Memory B cell (primary cell): ENCODE data around the gene PRR20E.
"Not testable (repeated sequence)": the region's sequence is repeated elsewhere in the genome, so short reads cannot be mapped to it uniquely, and the experiment has no call there.

Source experiments
- ATAC-seq: fragments of 150-1000 bp; cut with Tn5 transposase; 2 replicates; pipeline ENCODE4 v1.10.0; 2021; ENCODE audit warnings: low read depth, mild to moderate bottlenecking, moderate library complexity
- DNase-seq, 2 donors: peaks; one replicate each; pipeline ENCODE4 v3.0.0; 2022; ENCODE audit warnings: low spot score in 2 of 2
- H3K27ac Mint-ChIP-seq: one replicate; pipeline ENCODE4 v1.8.0; 2022; ENCODE audit warnings: mild to moderate bottlenecking, moderate library complexity, mixed read lengths
- H3K27me3 Mint-ChIP-seq: one replicate; pipeline ENCODE4 v1.8.0; 2022; ENCODE audit warnings: mixed read lengths
- H3K36me3 Mint-ChIP-seq: one replicate; pipeline ENCODE4 v1.8.0; 2022; ENCODE audit warnings: mild to moderate bottlenecking, mixed read lengths
- H3K4me1 Mint-ChIP-seq: one replicate; pipeline ENCODE4 v1.8.0; 2022; ENCODE audit warnings: mixed read lengths
- H3K4me3 Mint-ChIP-seq: one replicate; pipeline ENCODE4 v1.8.0; 2022; ENCODE audit warnings: mild to moderate bottlenecking, moderate library complexity, mixed read lengths
- H3K9me3 Mint-ChIP-seq: one replicate; pipeline ENCODE4 v1.8.0; 2022; ENCODE audit warnings: mixed read lengths

PRR20E gene

DNA sequence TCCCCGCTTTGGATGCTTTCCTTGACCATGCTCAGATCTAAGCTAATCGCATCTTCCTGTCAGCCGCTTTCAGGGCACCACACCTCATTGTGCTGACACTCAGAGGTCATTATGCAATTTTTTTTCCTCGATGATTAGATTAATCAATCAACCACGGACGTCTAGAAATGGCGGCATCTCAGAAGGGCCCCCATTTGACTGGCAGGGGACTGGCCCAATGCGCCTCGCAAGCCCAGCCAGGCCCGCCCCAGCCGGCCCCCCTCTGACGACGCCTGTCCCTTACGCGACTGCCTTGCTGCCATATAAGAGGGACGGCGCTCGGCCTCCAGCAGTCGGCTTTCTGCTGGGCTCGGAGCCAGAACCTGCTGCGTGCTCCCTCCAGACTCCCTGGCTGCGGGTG lies at the start of gene PRR20E:
Gene PRR20E, plus strand, starts transcription at position 301 of the 400 bp plus-strand sequence. CDS start 387 bp downstream, outside the sequence.
- H3K4me3 Mint-ChIP-seq, H3K27ac Mint-ChIP-seq, DNase-seq, ATAC-seq, H3K36me3 Mint-ChIP-seq, H3K27me3 Mint-ChIP-seq, H3K4me1 Mint-ChIP-seq, H3K9me3 Mint-ChIP-seq: not testable (repeated sequence)

DNA sequence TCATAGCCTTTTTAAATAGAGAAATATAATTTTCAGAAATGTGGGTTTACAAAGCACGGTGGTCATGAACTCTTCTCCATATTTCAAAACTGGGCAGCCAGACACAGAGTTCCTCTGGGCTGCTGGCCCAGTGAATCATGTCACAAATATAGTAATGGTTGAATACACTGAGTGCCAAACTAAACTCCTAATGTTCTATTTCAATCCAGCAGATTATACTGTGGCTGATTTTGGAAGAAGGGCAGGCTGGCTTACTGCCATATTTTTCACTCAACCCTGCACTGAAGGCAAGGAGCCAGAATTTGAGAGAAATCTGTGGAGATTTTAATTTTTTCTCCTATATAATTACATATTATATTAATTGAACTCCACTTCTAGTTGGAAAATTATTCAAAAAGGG lies 43.3 kb upstream of the PRR20E start:
- Mint-ChIP-seq H3K27me3 (no peaks in the 10 kb centered on the region), H3K36me3 (no peaks in the 10 kb centered on the region), H3K9me3 (peaks cover 1% of the 10 kb centered on the region), H3K4me3 (no peak overlapping the region), H3K4me1 (no peaks in the 10 kb centered on the region), H3K27ac (no peak overlapping the region)
- ATAC-seq (no peak), DNase-seq (no peak)

DNA sequence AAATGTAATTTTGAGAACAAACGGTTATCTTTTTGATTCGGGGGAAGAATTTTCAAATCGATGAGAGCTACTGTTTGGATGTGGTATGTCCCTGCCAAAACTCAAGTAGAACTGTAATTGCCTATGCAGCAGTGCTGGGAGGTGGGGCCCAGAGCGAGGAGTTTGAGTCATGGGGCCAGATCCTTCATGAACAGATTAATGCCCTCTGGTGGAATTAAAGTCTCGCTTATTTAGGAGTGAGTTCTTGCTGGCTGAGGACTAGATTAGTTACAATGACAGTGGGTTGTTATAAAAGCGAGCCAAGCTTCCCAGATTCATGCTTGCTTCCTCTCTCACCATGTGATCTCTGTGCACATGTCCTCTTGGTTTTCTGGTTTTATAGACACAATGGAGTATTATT lies 38.1 kb upstream of the PRR20E start:
- ATAC-seq (no peak), DNase-seq (no peak)
- Mint-ChIP-seq H3K27ac (no peak overlapping the region), H3K36me3 (no peaks in the 10 kb centered on the region), H3K27me3 (no peaks in the 10 kb centered on the region), H3K9me3 (peaks cover 1% of the 10 kb centered on the region), H3K4me1 (no peaks in the 10 kb centered on the region), H3K4me3 (no peak overlapping the region)

DNA sequence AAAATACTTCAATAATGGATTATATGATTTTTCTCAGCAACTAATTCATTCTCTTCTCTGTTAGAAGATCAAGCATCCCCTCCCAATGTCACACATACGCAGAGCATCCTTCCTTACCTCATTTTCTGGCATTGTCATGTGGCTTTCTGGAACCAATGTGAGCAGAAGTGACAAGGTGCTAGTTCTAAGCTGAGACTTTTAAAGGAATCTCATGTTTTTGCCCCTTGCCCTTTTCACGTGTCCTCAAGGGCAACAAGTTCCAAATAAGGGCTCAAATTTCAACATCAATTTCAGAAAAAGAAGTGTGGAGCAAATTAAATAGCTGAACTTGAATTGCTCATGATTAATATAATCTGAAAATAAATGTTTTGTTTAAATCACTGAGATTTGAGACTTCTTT lies 30.9 kb upstream of the PRR20E start:
- no peaks in the 10 kb centered on the region for H3K36me3 Mint-ChIP-seq
- no peaks in the 10 kb centered on the region for H3K27me3 Mint-ChIP-seq
- H3K4me1 Mint-ChIP-seq: no peaks in the 10 kb centered on the region
- H3K4me3 Mint-ChIP-seq: no peak overlapping the region
- no peaks in the 10 kb centered on the region for H3K9me3 Mint-ChIP-seq
- ATAC-seq (no peak), DNase-seq (no peak)
- no peak overlapping the region for H3K27ac Mint-ChIP-seq

DNA sequence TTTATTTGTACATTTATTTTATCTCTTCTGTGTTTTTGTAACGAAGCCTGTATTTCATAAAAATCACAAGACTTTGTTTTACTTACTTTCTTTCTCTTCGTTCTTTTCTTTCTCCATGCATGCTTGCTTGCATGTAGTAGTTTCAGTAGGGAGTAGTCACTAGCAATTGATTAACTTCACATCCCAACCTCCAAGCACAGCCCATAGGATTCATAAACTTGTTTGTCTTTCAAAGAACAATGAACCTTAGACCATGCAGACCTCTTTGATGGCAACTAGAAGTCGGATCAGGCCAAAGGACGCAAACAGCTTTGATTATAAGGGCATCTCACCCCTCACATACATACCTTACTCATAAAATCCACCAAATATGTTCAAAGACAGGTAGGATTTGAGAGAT lies 29.4 kb upstream of the PRR20E start:
- Mint-ChIP-seq H3K27ac (no peak overlapping the region), H3K4me1 (no peaks in the 10 kb centered on the region), H3K9me3 (no peaks in the 10 kb centered on the region), H3K4me3 (no peak overlapping the region), H3K27me3 (no peaks in the 10 kb centered on the region), H3K36me3 (no peaks in the 10 kb centered on the region)
- ATAC-seq: no peak
- DNase-seq: no peak

DNA sequence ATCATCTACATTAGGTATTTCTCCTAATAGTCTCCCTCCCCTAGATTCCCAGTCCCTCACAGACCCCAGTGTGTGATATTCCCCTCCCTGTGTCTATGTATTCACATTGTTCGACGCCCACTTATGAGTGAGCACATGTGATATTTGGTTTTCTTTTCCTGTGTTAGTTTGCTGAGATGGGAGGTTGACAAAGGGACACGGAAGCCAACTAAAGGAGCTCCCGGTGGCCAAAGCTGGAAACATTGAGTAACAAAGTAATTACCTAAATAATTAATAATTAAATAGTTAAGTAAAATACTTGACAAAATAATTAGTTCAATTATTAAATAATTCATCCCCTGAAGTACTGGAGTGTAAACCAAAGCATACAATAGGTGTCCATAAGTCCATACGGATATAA lies 28.0 kb upstream of the PRR20E start:
- Mint-ChIP-seq H3K36me3 (no peaks in the 10 kb centered on the region), H3K4me3 (no peak overlapping the region), H3K27me3 (no peaks in the 10 kb centered on the region), H3K4me1 (no peaks in the 10 kb centered on the region), H3K27ac (no peak overlapping the region), H3K9me3 (no peaks in the 10 kb centered on the region)
- ATAC-seq (no peak), DNase-seq (no peak)

DNA sequence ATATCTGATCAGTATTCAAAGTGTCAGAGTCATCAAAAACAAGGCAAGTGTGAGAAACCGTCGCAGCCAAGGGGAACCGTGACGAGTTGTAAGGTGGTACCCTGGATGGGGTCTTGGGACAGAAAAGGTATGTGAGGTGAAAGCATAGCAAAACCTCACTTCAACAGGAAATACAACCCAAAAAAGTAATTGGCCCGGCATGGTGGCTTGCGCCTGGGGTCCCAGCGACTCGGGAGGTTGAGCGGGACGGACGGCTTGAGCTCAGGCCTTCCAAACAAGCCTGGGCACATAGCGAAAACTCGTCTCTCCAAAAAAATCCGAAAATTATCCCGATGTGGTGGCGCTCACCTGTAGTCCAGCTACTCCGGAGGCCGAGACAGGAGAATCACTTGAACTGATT lies 27.2 kb upstream of the PRR20E start:
- H3K27me3 Mint-ChIP-seq, H3K27ac Mint-ChIP-seq, ATAC-seq, DNase-seq, H3K4me3 Mint-ChIP-seq, H3K36me3 Mint-ChIP-seq, H3K4me1 Mint-ChIP-seq, H3K9me3 Mint-ChIP-seq: not testable (repeated sequence)

DNA sequence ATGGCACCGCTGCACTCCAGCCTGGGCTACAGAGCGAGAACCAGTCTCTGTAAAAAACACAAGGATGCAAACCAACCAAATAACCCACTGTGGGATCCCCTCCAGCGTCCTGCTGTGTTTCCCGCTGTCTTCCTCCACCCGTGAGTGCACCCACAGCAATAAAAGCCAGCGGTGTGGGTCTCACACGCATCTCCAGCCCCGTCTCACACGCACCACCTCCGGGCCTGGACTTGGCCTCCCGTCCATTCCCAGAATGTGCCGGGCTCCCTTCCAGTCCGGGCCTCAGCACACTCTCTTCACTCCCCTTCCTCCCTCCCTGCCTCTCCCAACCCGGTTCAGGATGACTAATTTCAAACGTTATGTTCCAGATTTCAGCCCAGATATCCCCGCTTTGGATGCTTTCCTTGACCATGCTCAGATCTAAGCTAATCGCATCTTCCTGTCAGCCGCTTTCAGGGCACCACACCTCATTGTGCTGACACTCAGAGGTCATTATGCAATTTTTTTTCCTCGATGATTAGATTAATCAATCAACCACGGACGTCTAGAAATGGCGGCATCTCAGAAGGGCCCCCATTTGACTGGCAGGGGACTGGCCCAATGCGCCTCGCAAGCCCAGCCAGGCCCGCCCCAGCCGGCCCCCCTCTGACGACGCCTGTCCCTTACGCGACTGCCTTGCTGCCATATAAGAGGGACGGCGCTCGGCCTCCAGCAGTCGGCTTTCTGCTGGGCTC lies 26.6 kb upstream of the PRR20E start, which contains the start of gene PRR20A:
Gene PRR20A, plus strand, starts transcription at position 684 of the 734 bp plus-strand sequence. CDS start 387 bp downstream, outside the sequence.
- not testable (repeated sequence) for H3K9me3 Mint-ChIP-seq, H3K27ac Mint-ChIP-seq, ATAC-seq, H3K36me3 Mint-ChIP-seq, H3K4me1 Mint-ChIP-seq, H3K27me3 Mint-ChIP-seq, H3K4me3 Mint-ChIP-seq, DNase-seq

DNA sequence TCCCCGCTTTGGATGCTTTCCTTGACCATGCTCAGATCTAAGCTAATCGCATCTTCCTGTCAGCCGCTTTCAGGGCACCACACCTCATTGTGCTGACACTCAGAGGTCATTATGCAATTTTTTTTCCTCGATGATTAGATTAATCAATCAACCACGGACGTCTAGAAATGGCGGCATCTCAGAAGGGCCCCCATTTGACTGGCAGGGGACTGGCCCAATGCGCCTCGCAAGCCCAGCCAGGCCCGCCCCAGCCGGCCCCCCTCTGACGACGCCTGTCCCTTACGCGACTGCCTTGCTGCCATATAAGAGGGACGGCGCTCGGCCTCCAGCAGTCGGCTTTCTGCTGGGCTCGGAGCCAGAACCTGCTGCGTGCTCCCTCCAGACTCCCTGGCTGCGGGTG lies 19.8 kb upstream of the PRR20E start, which contains the start of gene PRR20B:
Gene PRR20B, plus strand, starts transcription at position 301 of the 400 bp plus-strand sequence. CDS start 387 bp downstream, outside the sequence.
- not testable (repeated sequence) for ATAC-seq, H3K36me3 Mint-ChIP-seq, H3K9me3 Mint-ChIP-seq, H3K4me1 Mint-ChIP-seq, H3K4me3 Mint-ChIP-seq, H3K27ac Mint-ChIP-seq, DNase-seq, H3K27me3 Mint-ChIP-seq

DNA sequence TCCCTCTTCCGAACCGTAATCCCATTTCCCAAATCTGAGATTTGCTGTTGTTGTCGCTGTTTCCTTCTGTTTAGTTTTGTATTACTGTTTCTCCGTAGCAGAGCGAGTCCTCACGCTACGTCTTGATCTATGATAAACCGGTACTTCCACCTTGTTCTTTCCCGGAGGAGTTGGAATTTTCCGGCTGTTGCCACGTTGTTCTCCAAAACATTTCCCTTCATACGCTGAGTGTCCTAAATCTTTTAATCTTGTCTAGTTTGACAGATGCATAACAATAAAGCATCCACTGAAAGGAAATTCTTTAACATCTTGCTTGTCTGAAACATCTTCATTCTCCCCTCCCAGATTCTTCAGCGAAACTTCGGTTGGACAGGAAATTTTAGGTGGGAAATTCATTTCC lies 18.9 kb upstream of the PRR20E start:
- ATAC-seq, H3K27ac Mint-ChIP-seq: not testable (repeated sequence)

DNA sequence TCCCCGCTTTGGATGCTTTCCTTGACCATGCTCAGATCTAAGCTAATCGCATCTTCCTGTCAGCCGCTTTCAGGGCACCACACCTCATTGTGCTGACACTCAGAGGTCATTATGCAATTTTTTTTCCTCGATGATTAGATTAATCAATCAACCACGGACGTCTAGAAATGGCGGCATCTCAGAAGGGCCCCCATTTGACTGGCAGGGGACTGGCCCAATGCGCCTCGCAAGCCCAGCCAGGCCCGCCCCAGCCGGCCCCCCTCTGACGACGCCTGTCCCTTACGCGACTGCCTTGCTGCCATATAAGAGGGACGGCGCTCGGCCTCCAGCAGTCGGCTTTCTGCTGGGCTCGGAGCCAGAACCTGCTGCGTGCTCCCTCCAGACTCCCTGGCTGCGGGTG lies 13.2 kb upstream of the PRR20E start, which contains the start of gene PRR20C:
Gene PRR20C, plus strand, starts transcription at position 301 of the 400 bp plus-strand sequence. CDS start 387 bp downstream, outside the sequence.
- not testable (repeated sequence) for H3K4me3 Mint-ChIP-seq

More for the DNA sequence above, 18.9 kb upstream of the PRR20E start:
- H3K4me1 Mint-ChIP-seq, H3K36me3 Mint-ChIP-seq, H3K4me3 Mint-ChIP-seq, H3K9me3 Mint-ChIP-seq, H3K27me3 Mint-ChIP-seq, DNase-seq: not testable (repeated sequence)

DNA sequence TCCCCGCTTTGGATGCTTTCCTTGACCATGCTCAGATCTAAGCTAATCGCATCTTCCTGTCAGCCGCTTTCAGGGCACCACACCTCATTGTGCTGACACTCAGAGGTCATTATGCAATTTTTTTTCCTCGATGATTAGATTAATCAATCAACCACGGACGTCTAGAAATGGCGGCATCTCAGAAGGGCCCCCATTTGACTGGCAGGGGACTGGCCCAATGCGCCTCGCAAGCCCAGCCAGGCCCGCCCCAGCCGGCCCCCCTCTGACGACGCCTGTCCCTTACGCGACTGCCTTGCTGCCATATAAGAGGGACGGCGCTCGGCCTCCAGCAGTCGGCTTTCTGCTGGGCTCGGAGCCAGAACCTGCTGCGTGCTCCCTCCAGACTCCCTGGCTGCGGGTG lies 6.7 kb upstream of the PRR20E start, which contains the start of gene PRR20D:
Gene PRR20D, plus strand, starts transcription at position 301 of the 400 bp plus-strand sequence. CDS start 387 bp downstream, outside the sequence.
- H3K4me3 Mint-ChIP-seq, H3K9me3 Mint-ChIP-seq, H3K36me3 Mint-ChIP-seq, DNase-seq, H3K27ac Mint-ChIP-seq, ATAC-seq, H3K4me1 Mint-ChIP-seq, H3K27me3 Mint-ChIP-seq: not testable (repeated sequence)

More for the DNA sequence above, 13.2 kb upstream of the PRR20E start, which contains the start of gene PRR20C:
- DNase-seq, H3K27ac Mint-ChIP-seq, H3K27me3 Mint-ChIP-seq, ATAC-seq, H3K9me3 Mint-ChIP-seq, H3K36me3 Mint-ChIP-seq, H3K4me1 Mint-ChIP-seq: not testable (repeated sequence)

DNA sequence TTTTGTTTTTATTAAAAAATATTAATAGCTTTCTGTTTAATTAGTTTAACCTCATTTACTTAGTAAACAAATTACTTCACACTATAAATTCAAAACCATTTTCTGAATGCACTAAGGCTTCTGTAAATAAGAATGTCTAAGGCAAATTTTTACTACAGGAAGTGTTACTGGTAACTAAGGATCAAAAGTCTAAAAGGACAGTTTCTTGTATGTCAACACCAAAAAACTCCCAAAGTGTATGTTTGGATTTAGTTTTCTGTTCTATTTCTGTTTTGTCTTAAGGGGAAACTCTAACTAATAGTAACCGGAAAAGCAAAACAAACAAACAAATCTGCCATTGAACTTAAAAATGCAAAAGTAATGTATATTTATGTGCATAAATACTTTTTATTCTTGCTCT lies 24.7 kb downstream of the PRR20E start:
- Mint-ChIP-seq H3K27ac (no peak overlapping the region), H3K27me3 (no peaks in the 10 kb centered on the region), H3K9me3 (no peaks in the 10 kb centered on the region), H3K4me1 (no peaks in the 10 kb centered on the region), H3K4me3 (no peak overlapping the region), H3K36me3 (no peaks in the 10 kb centered on the region)
- DNase-seq (no peak), ATAC-seq (no peak)

DNA sequence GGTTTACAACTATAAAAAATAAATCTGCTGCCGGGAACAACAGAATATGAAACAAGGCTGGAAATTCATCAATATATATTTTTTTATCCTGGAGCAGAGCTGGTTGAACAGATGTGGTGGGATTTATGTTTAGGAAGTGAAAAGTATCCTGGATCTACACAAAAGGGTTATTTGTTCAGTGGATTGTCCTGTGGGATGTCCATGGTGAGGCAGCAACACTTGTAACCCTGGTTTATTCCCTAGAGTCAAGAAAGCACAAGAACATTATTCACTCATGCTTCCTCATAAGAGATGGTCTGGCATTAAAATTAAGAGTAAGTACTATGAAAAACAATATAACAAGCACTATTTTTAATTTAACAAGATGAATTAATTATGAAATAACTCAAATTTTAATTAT lies 46.0 kb downstream of the PRR20E start:
- no peak for ATAC-seq
- no peak for DNase-seq
- Mint-ChIP-seq H3K4me1 (no peaks in the 10 kb centered on the region), H3K9me3 (peaks cover 1% of the 10 kb centered on the region), H3K27ac (no peak overlapping the region), H3K27me3 (no peaks in the 10 kb centered on the region), H3K4me3 (no peak overlapping the region), H3K36me3 (no peaks in the 10 kb centered on the region)
